Measurements from ENCODE around the gene RASSF6.
"Not testable (repeated sequence)": the region's sequence is repeated elsewhere in the genome, so short reads cannot be mapped to it uniquely, and the experiment has no call there.

The RASSF6 gene

GRCh38 chr4:73576381-73576780 is 43.9 kb downstream of the RASSF6 start:
- H3K36me3 Mint-ChIP-seq (ENCODE audit: low read depth) = no peaks in the 10 kb centered on the region
- H3K27me3 Mint-ChIP-seq = no peaks in the 10 kb centered on the region
- no peak for DNase-seq
- H3K4me1 Mint-ChIP-seq (ENCODE audit: low read depth) = no peaks in the 10 kb centered on the region
- no peak overlapping the region for H3K27ac Mint-ChIP-seq
- H3K9me3 Mint-ChIP-seq = no peaks in the 10 kb centered on the region
- no peak overlapping the region for H3K4me3 Mint-ChIP-seq

GRCh38 chr4:73575660-73576059 is 44.6 kb downstream of the RASSF6 start:
- Mint-ChIP-seq H3K36me3 (ENCODE audit: low read depth) (no peaks in the 10 kb centered on the region), H3K4me1 (ENCODE audit: low read depth) (no peaks in the 10 kb centered on the region), H3K27me3 (no peaks in the 10 kb centered on the region), H3K9me3 (no peaks in the 10 kb centered on the region), H3K4me3 (no peak overlapping the region), H3K27ac (no peak overlapping the region)
- DNase-seq = no peak

GRCh38 chr4:73573794-73574528 is 46.3 kb downstream of the RASSF6 start:
- Mint-ChIP-seq H3K4me1 (ENCODE audit: low read depth) (no peaks in the 10 kb centered on the region), H3K27ac (no peak overlapping the region), H3K36me3 (ENCODE audit: low read depth) (no peaks in the 10 kb centered on the region), H3K27me3 (no peaks in the 10 kb centered on the region), H3K9me3 (no peaks in the 10 kb centered on the region), H3K4me3 (no peak overlapping the region)
- DNase-seq = no peak

GRCh38 chr4:73550865-73551264 is 69.4 kb downstream of the RASSF6 start:
- H3K9me3 Mint-ChIP-seq; H3K4me1 Mint-ChIP-seq (ENCODE audit: low read depth); DNase-seq; H3K27ac Mint-ChIP-seq; H3K27me3 Mint-ChIP-seq; H3K36me3 Mint-ChIP-seq (ENCODE audit: low read depth); H3K4me3 Mint-ChIP-seq: not testable (repeated sequence)

GRCh38 chr4:73544620-73545019 is 75.6 kb downstream of the RASSF6 start:
- DNase-seq = no peak
- Mint-ChIP-seq H3K27me3 (peaks cover 7% of the 10 kb centered on the region), H3K4me3 (no peak overlapping the region), H3K27ac (no peak overlapping the region), H3K4me1 (ENCODE audit: low read depth) (no peaks in the 10 kb centered on the region), H3K9me3 (no peaks in the 10 kb centered on the region), H3K36me3 (ENCODE audit: low read depth) (no peaks in the 10 kb centered on the region)

GRCh38 chr4:73541251-73541650 is 79.0 kb downstream of the RASSF6 start:
- H3K36me3 Mint-ChIP-seq (ENCODE audit: low read depth) = no peaks in the 10 kb centered on the region
- H3K27ac Mint-ChIP-seq = no peak overlapping the region
- DNase-seq = no peak
- H3K27me3 Mint-ChIP-seq = peaks cover 15% of the 10 kb centered on the region
- H3K9me3 Mint-ChIP-seq = no peaks in the 10 kb centered on the region
- peaks cover 2% of the 10 kb centered on the region for H3K4me1 Mint-ChIP-seq (ENCODE audit: low read depth)
- no peak overlapping the region for H3K4me3 Mint-ChIP-seq

- no peaks in the 10 kb centered on the region for H3K9me3 Mint-ChIP-seq
- H3K27ac Mint-ChIP-seq = no peak overlapping the region
- H3K27me3 Mint-ChIP-seq = peaks cover 15% of the 10 kb centered on the region
- no peak for DNase-seq
- H3K36me3 Mint-ChIP-seq (ENCODE audit: low read depth) = no peaks in the 10 kb centered on the region
- no peak overlapping the region for H3K4me3 Mint-ChIP-seq
- peaks cover 2% of the 10 kb centered on the region for H3K4me1 Mint-ChIP-seq (ENCODE audit: low read depth)
Observed at GRCh38 chr4:73540826-73541225, 79.4 kb downstream of the RASSF6 start.

GRCh38 chr4:73539386-73539785 is 80.8 kb downstream of the RASSF6 start:
- Mint-ChIP-seq H3K9me3 (no peaks in the 10 kb centered on the region), H3K4me3 (no peak overlapping the region), H3K27ac (no peak overlapping the region), H3K36me3 (ENCODE audit: low read depth) (no peaks in the 10 kb centered on the region), H3K27me3 (peaks cover 15% of the 10 kb centered on the region), H3K4me1 (ENCODE audit: low read depth) (peaks cover 2% of the 10 kb centered on the region)
- no peak for DNase-seq

GRCh38 chr4:73538162-73538561 is 82.1 kb downstream of the RASSF6 start:
- Mint-ChIP-seq H3K36me3 (ENCODE audit: low read depth) (no peaks in the 10 kb centered on the region), H3K27ac (no peak overlapping the region), H3K27me3 (peaks cover 15% of the 10 kb centered on the region), H3K4me3 (no peak overlapping the region), H3K9me3 (no peaks in the 10 kb centered on the region), H3K4me1 (ENCODE audit: low read depth) (peaks cover 2% of the 10 kb centered on the region)
- DNase-seq = no peak

GRCh38 chr4:73533515-73534422 is 86.5 kb downstream of the RASSF6 start:
- no peak for DNase-seq
- H3K27me3 Mint-ChIP-seq = peaks cover 7% of the 10 kb centered on the region
- no peaks in the 10 kb centered on the region for H3K9me3 Mint-ChIP-seq
- no peak overlapping the region for H3K27ac Mint-ChIP-seq
- no peaks in the 10 kb centered on the region for H3K36me3 Mint-ChIP-seq (ENCODE audit: low read depth)
- H3K4me1 Mint-ChIP-seq (ENCODE audit: low read depth) = peaks cover 2% of the 10 kb centered on the region
- H3K4me3 Mint-ChIP-seq = no peak overlapping the region

GRCh38 chr4:73528171-73528570 is 92.1 kb downstream of the RASSF6 start:
- Mint-ChIP-seq H3K9me3 (no peaks in the 10 kb centered on the region), H3K4me3 (no peak overlapping the region), H3K4me1 (ENCODE audit: low read depth) (no peaks in the 10 kb centered on the region), H3K36me3 (ENCODE audit: low read depth) (no peaks in the 10 kb centered on the region), H3K27me3 (no peaks in the 10 kb centered on the region), H3K27ac (no peak overlapping the region)
- no peak for DNase-seq

GRCh38 chr4:73527196-73527595 is 93.0 kb downstream of the RASSF6 start:
- DNase-seq = no peak
- Mint-ChIP-seq H3K4me3 (no peak overlapping the region), H3K27me3 (no peaks in the 10 kb centered on the region), H3K4me1 (ENCODE audit: low read depth) (no peaks in the 10 kb centered on the region), H3K9me3 (no peaks in the 10 kb centered on the region), H3K36me3 (ENCODE audit: low read depth) (no peaks in the 10 kb centered on the region), H3K27ac (no peak overlapping the region)

GRCh38 chr4:73525611-73526010 is 94.6 kb downstream of the RASSF6 start:
- H3K27me3 Mint-ChIP-seq = no peaks in the 10 kb centered on the region
- H3K36me3 Mint-ChIP-seq (ENCODE audit: low read depth) = no peaks in the 10 kb centered on the region
- H3K9me3 Mint-ChIP-seq = no peaks in the 10 kb centered on the region
- H3K4me1 Mint-ChIP-seq (ENCODE audit: low read depth) = no peaks in the 10 kb centered on the region
- no peak overlapping the region for H3K27ac Mint-ChIP-seq
- no peak overlapping the region for H3K4me3 Mint-ChIP-seq
- DNase-seq = no peak

- Mint-ChIP-seq H3K9me3 (no peaks in the 10 kb centered on the region), H3K4me1 (ENCODE audit: low read depth) (no peaks in the 10 kb centered on the region), H3K27me3 (no peaks in the 10 kb centered on the region), H3K36me3 (ENCODE audit: low read depth) (no peaks in the 10 kb centered on the region), H3K27ac (no peak overlapping the region), H3K4me3 (no peak overlapping the region)
- no peak for DNase-seq
Observed at GRCh38 chr4:73523126-73523525, 97.1 kb downstream of the RASSF6 start.
